ENCODE results near the gene SEMA4B.
A peak's percentile ranks its signal among the peaks of the same experiment; 100 is the strongest.

SEMA4B gene

GRCh38 chr15:90207252-90207651 lies 6.1 kb downstream of the SEMA4B start:
- no peak for DNase-seq (ENCODE audit: low read depth)

- peak; percentile 58 for DNase-seq (ENCODE audit: low read depth)
These were observed 7.2 kb downstream of the SEMA4B start for GRCh38 chr15:90208356-90208755.

GRCh38 chr15:90209591-90209990 lies 8.5 kb downstream of the SEMA4B start:
- no peak for DNase-seq (ENCODE audit: low read depth)

- no peak for DNase-seq (ENCODE audit: low read depth)
These were observed 9.5 kb downstream of the SEMA4B start for GRCh38 chr15:90210593-90210992.

GRCh38 chr15:90211009-90211408 lies 9.9 kb downstream of the SEMA4B start:
- DNase-seq (ENCODE audit: low read depth) = no peak

- peak; percentile 37 for DNase-seq (ENCODE audit: low read depth)
These were observed 10.5 kb downstream of the SEMA4B start for GRCh38 chr15:90211440-90212143.

- no peak for DNase-seq (ENCODE audit: low read depth)
These were observed 11.3 kb downstream of the SEMA4B start for GRCh38 chr15:90212221-90213098.

GRCh38 chr15:90213122-90213817 lies 12.1 kb downstream of the SEMA4B start:
- no peak for DNase-seq (ENCODE audit: low read depth)

GRCh38 chr15:90213818-90214204 lies 12.7 kb downstream of the SEMA4B start:
- no peak for DNase-seq (ENCODE audit: low read depth)

- no peak for DNase-seq (ENCODE audit: low read depth)
These were observed 13.5 kb downstream of the SEMA4B start for GRCh38 chr15:90214553-90215196.

- no peak for DNase-seq (ENCODE audit: low read depth)
These were observed 16.7 kb downstream of the SEMA4B start for GRCh38 chr15:90217671-90218394.

GRCh38 chr15:90219421-90220141 lies 18.5 kb downstream of the SEMA4B start:
- no peak for DNase-seq (ENCODE audit: low read depth)

- peak; percentile 77 for DNase-seq (ENCODE audit: low read depth)
These were observed 20.2 kb downstream of the SEMA4B start for GRCh38 chr15:90221246-90221900.

- no peak for DNase-seq (ENCODE audit: low read depth)
These were observed 21.4 kb downstream of the SEMA4B start for GRCh38 chr15:90222547-90222946.

- no peak for DNase-seq (ENCODE audit: low read depth)
These were observed 22.5 kb downstream of the SEMA4B start for GRCh38 chr15:90223441-90224165.

GRCh38 chr15:90225047-90225446 lies 23.9 kb downstream of the SEMA4B start:
- no peak for DNase-seq (ENCODE audit: low read depth)

- no peak for DNase-seq (ENCODE audit: low read depth)
These were observed 24.5 kb downstream of the SEMA4B start for GRCh38 chr15:90225504-90226234.

GRCh38 chr15:90227336-90227735 lies 26.2 kb downstream of the SEMA4B start:
- DNase-seq (ENCODE audit: low read depth) = no peak

Measured in amniotic epithelial cell (primary cell).